ENCODE data around the gene IL17C. TPM values are rescaled to one million over a fixed set of nuclear protein-coding genes. Genes with fewer than 3 reads are reported as not detected.

IL17C gene
- total RNA-seq, 1 experiment from 2014 or later, result not detected

GRCh38 chr16:88629835-88630234 lies 8.5 kb upstream of the IL17C start:
- Histone ChIP-seq H3K4me2 (ENCODE audit: low read length) (no peak overlapping the region), H3K9me2 (replicated peaks; ENCODE audit: low read length) (no peaks in the 10 kb centered on the region), H4K20me1 (ENCODE audit: low read length) (no peaks in the 10 kb centered on the region), H3K4me3 (ENCODE audit: low read length) (no peak overlapping the region), H3K79me2 (ENCODE audit: low read length) (no peaks in the 10 kb centered on the region), H3K9ac (ENCODE audit: low read length) (no peak overlapping the region), H3K9me3 (ENCODE audit: low read length) (no peaks in the 10 kb centered on the region), H3F3A (ENCODE audit: low read length, unreplicated experiment) (no peaks in the 10 kb centered on the region), H3K27ac (ENCODE audit: low read length) (no peak overlapping the region), H3K36me3 (ENCODE audit: low read depth, low read length) (no peaks in the 10 kb centered on the region), H3K27me3 (ENCODE audit: low read length) (no peaks in the 10 kb centered on the region), H3K4me1 (ENCODE audit: insufficient read depth, low read length) (no peaks in the 10 kb centered on the region), H2AFZ (ENCODE audit: low read length) (no peak overlapping the region)
- no TSS peak for BruUV-seq (replicated peaks)
- TF ChIP-seq EZH2phosphoT487 (IDR thresholded peaks at IDR 0.05; ENCODE audit: borderline replicate concordance, low read length) (no peak), EZH2 (IDR thresholded peaks at IDR 0.05; ENCODE audit: low read length, unreplicated experiment) (no peak)
- TF ChIP-seq, protein P1, sequence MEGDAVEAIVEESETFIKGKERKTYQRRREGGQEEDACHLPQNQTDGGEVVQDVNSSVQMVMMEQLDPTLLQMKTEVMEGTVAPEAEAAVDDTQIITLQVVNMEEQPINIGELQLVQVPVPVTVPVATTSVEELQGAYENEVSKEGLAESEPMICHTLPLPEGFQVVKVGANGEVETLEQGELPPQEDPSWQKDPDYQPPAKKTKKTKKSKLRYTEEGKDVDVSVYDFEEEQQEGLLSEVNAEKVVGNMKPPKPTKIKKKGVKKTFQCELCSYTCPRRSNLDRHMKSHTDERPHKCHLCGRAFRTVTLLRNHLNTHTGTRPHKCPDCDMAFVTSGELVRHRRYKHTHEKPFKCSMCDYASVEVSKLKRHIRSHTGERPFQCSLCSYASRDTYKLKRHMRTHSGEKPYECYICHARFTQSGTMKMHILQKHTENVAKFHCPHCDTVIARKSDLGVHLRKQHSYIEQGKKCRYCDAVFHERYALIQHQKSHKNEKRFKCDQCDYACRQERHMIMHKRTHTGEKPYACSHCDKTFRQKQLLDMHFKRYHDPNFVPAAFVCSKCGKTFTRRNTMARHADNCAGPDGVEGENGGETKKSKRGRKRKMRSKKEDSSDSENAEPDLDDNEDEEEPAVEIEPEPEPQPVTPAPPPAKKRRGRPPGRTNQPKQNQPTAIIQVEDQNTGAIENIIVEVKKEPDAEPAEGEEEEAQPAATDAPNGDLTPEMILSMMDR (conservative IDR thresholded peaks at IDR 0.05; ENCODE audit: low read depth, low read length), result no peak
- DNase-seq (no peak), ATAC-seq (no peak)
- intact Hi-C loops (cut with micrococcal nuclease), result no loop called here
- POLR2A ChIA-PET (ENCODE audit: unreplicated experiment), result no interaction called here
- CTCF ChIA-PET, result no interaction called here

GRCh38 chr16:88630433-88630832 lies 7.9 kb upstream of the IL17C start:
- TF ChIP-seq, protein P1 (conservative IDR thresholded peaks at IDR 0.05; ENCODE audit: low read depth, low read length), result no peak
- TF ChIP-seq EZH2phosphoT487 (IDR thresholded peaks at IDR 0.05; ENCODE audit: borderline replicate concordance, low read length), result no peak
- no peak for TF ChIP-seq EZH2 (IDR thresholded peaks at IDR 0.05; ENCODE audit: low read length, unreplicated experiment)
- Histone ChIP-seq H3F3A (ENCODE audit: low read length, unreplicated experiment) (no peaks in the 10 kb centered on the region), H3K79me2 (ENCODE audit: low read length) (no peaks in the 10 kb centered on the region), H3K4me2 (ENCODE audit: low read length) (no peak overlapping the region), H3K4me3 (ENCODE audit: low read length) (no peak overlapping the region), H2AFZ (ENCODE audit: low read length) (no peak overlapping the region), H3K9me3 (ENCODE audit: low read length) (no peaks in the 10 kb centered on the region), H3K27ac (ENCODE audit: low read length) (no peak overlapping the region), H3K36me3 (ENCODE audit: low read depth, low read length) (no peaks in the 10 kb centered on the region), H3K9me2 (replicated peaks; ENCODE audit: low read length) (no peaks in the 10 kb centered on the region), H3K4me1 (ENCODE audit: insufficient read depth, low read length) (no peaks in the 10 kb centered on the region), H4K20me1 (ENCODE audit: low read length) (no peaks in the 10 kb centered on the region), H3K9ac (ENCODE audit: low read length) (no peak overlapping the region), H3K27me3 (ENCODE audit: low read length) (no peaks in the 10 kb centered on the region)
- CTCF ChIA-PET, result no interaction called here
- no TSS peak for BruUV-seq (replicated peaks)
- DNase-seq (no peak), ATAC-seq (no peak)
- POLR2A ChIA-PET (ENCODE audit: unreplicated experiment), result no interaction called here
- intact Hi-C loops (cut with micrococcal nuclease), result no loop called here

DNA sequence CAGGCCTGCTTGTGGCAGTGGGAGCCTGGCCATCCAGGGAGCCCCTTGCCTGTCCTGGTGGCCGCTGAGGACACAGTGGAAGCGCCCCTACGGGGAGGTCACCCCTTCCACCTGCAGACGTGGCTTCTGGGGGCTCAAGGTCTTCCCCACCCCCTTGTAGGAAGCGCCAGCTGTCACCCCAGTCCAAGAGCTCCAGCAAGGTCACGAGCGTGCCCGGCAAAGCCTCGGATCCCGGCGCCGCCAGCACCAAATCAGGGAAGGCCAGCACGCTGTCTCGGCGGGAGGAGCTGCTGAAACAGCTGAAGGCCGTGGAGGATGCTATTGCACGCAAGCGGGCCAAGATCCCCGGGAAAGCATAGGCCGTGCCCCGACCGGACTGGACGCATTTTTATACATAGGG lies 7.4 kb upstream of the IL17C start:
- intact Hi-C loops (cut with micrococcal nuclease), result no loop called here
- POLR2A ChIA-PET (ENCODE audit: unreplicated experiment), result no interaction called here
- no peaks in the 10 kb centered on the region for H3K79me2 ChIP-seq (ENCODE audit: low read length)
- H3F3A ChIP-seq (ENCODE audit: low read length, unreplicated experiment), result no peaks in the 10 kb centered on the region
- DNase-seq (no peak), ATAC-seq (no peak)
- TF ChIP-seq, protein P1 (conservative IDR thresholded peaks at IDR 0.05; ENCODE audit: low read depth, low read length), result no peak
- no peak for TF ChIP-seq EZH2 (IDR thresholded peaks at IDR 0.05; ENCODE audit: low read length, unreplicated experiment)
- TF ChIP-seq EZH2phosphoT487 (IDR thresholded peaks at IDR 0.05; ENCODE audit: borderline replicate concordance, low read length), result no peak
- no peaks in the 10 kb centered on the region for H3K27me3 ChIP-seq (ENCODE audit: low read length)
- H3K4me1 ChIP-seq (ENCODE audit: insufficient read depth, low read length), result no peaks in the 10 kb centered on the region
- no peaks in the 10 kb centered on the region for H3K9me3 ChIP-seq (ENCODE audit: low read length)
- H2AFZ ChIP-seq (ENCODE audit: low read length), result no peak overlapping the region
- no peak overlapping the region for H3K4me3 ChIP-seq (ENCODE audit: low read length)
- no peak overlapping the region for H3K9ac ChIP-seq (ENCODE audit: low read length)
- CTCF ChIA-PET, result no interaction called here
- no peak overlapping the region for H3K4me2 ChIP-seq (ENCODE audit: low read length)
- no TSS peak for BruUV-seq (replicated peaks)
- no peaks in the 10 kb centered on the region for H3K9me2 ChIP-seq (replicated peaks; ENCODE audit: low read length)
- H3K27ac ChIP-seq (ENCODE audit: low read length), result no peak overlapping the region
- H4K20me1 ChIP-seq (ENCODE audit: low read length), result no peaks in the 10 kb centered on the region
- H3K36me3 ChIP-seq (ENCODE audit: low read depth, low read length), result no peaks in the 10 kb centered on the region
